22Rv1 (cell line): ENCODE data around the gene TMEM135.

Source experiments
- ZFX ChIP-seq: fragments of 450-650 bp; IDR thresholded peaks from 2 replicates; pipeline ENCODE4 v1.6.1; 2017; ENCODE audit warnings: antibody characterized with exemption, borderline replicate concordance
- TF ChIP-seq, protein P1 (sequence below): fragments of 450-650 bp; IDR thresholded peaks from 2 replicates; pipeline ENCODE4 v1.5.1; 2017; ENCODE audit warnings: mild to moderate bottlenecking

DNA sequence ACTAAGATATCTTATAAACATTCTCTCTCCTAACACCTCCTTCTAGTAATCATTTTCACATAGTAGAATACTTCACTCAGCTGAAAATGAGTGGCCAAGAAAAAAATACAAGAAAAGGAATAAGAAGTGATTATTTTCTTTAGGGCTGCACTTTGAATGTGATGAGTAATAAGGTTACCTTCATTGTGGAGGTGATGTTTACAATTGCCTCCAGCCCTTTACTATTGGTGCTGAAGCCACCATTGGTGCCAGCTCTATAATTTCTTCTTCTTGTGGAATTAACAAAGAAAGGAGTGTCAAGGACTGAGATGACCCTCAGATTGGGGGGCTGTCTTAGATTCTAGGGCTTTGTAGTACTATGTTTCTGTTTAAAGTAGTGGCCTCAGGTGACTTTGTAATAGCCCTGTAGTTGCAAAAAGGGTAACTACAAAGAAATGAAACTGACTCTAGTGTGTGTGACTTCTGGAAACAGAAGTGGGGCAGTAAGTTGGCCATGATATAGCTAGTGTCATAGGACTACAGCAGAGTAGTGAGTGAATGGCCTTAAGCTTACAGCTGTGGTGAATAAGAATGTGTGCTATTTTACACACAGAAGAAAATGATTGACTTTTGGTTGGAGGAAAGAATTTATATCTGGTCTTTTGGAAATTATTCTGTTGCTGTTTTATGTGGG lies 287.2 kb downstream of the TMEM135 start:
- TF ChIP-seq, protein P1, sequence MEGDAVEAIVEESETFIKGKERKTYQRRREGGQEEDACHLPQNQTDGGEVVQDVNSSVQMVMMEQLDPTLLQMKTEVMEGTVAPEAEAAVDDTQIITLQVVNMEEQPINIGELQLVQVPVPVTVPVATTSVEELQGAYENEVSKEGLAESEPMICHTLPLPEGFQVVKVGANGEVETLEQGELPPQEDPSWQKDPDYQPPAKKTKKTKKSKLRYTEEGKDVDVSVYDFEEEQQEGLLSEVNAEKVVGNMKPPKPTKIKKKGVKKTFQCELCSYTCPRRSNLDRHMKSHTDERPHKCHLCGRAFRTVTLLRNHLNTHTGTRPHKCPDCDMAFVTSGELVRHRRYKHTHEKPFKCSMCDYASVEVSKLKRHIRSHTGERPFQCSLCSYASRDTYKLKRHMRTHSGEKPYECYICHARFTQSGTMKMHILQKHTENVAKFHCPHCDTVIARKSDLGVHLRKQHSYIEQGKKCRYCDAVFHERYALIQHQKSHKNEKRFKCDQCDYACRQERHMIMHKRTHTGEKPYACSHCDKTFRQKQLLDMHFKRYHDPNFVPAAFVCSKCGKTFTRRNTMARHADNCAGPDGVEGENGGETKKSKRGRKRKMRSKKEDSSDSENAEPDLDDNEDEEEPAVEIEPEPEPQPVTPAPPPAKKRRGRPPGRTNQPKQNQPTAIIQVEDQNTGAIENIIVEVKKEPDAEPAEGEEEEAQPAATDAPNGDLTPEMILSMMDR = no peak
- TF ChIP-seq ZFX = no peak
